ENCODE measurements around the gene CXCL8.

The CXCL8 gene

DNA sequence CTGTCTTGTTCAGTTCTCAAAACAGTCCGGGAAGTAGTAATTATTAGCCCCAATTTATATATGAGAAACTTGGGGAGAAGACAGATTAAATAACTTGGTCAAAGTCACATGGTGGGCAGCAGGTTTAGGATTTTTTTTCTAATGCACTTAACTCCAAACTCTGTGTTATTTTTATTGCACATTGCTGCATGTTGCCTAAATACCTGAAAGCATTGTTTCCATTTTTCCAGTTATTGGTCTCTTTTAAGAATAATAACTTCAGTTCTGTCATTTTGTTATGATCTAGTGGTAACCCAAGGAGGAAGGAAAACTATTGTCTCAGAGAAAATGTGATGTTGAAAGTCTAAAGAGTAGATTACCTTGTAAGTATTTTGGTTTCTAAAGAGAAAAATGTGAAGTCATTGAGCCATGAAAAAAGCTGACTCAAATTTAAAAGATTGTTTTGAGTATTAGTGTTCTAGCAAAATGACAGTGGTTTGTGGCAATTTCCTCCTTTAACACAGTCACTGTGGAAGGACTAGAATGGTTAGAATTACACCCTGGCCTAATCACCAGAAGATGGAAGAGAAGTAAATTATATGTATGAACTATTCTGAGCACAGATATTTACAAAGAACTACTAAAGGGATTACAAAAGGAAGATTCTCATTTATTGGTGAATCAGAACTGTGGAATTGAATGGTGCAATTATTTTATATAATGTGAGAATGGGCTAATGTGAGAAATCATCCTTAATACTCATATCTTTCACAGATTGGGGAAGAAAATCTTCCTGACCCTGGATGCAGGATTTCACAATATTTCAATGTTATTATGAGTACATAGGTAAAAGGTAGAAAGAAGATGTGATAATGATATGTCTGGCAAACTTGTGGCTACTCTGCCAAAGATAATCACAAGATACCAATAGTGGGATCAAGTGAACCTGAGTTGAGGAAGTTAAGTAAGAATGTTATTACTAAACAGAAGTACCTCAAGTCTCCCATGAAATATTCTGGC lies 21.7 kb upstream of the CXCL8 start:
- no peak for DNase-seq (ENCODE audit: low spot score)

DNA sequence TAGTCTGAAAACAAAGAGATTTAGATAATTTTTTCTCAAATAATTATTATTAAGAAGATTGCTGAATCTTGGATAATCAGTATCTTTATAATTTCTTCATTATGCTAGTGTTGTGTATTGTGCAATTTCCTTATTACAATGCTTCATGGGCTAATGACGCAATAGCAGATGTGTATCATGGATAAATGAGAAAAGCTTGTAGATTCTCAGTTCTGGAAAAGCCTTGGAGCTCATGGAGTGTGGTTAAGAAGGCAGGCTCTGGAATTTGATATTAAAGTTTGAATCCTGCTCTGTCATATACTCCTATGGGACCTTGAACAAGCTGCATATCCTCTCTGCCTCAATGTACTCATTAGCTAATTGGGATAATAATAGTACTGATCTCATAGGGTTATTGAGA lies 18.9 kb upstream of the CXCL8 start:
- no peak for DNase-seq (ENCODE audit: low spot score)

DNA sequence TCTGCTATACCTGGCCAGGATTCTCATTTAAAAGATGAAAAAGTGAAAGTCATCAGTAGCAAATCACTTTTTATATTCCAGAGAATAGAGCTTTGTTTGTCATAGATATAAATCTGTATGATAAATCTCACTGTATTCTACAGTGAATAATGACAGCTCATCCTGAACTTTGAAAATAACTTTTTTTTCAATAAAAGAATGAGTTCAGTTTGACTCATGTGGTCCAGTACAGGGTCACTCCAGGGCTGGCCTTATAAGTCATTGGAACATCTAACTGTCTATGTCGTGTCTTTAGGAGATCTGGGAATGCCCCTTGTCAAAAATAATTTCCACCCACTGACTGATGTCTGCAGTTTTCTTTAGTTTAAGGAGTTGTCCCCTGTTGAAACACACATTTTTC lies 18.5 kb upstream of the CXCL8 start:
- no peak for DNase-seq (ENCODE audit: low spot score)

DNA sequence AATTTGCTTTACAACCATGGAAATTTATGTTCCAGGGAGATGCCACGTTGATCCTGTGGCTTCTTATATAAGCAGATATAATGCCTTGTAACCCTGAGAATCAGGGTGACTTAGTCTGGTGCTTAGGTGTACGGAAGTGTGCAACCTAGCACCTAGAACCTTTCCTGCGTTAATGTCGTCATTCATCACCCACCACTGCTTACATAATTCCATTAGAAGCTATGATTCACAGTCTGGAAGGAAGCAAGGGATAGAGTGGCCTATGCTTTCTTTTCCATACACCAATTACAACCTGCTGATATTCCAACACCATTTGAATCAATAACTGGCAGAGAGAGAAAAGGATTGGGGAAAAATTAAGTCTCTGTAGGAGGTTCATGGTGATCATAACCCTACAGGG lies 17.3 kb upstream of the CXCL8 start:
- no peak for DNase-seq (ENCODE audit: low spot score)

DNA sequence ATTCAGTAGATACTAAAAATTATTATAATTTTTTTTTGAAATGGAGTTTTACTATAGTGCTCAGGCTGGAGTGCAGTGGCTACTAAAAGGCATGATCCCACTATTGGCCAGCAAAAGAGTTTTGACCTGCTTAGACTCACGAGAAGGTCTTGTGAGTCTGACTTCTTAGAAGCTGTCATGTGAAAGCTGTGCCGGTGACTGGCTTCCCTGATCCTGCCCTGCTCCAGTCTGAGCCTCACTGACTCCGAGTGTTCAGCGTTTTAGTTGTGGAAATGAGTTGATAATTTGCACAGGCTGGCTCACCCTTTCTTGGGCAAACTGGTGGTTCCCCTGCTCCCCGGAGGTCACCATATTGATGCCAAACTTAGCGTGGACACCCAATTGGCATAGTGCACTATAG lies 16.4 kb upstream of the CXCL8 start:
- DNase-seq (ENCODE audit: low spot score) = no peak

DNA sequence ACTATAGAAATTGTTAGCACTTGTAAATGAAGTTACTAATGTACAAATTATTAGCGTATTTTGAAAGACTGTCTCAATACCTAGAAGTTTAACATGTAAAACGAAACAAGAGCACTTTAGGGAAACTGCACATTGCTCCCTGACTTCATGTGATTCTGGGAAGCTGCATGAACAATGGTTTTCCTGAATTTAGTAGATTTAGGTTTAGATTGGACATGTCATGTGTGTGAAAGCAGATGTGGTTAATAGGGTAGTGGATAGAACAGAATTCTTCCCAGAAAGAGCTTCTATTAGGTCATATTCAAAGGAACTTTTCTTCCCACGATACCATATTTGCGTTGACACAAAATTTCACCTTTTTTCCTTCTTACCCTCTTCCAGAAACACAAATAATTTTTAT lies 14.9 kb upstream of the CXCL8 start:
- no peak for DNase-seq (ENCODE audit: low spot score)

DNA sequence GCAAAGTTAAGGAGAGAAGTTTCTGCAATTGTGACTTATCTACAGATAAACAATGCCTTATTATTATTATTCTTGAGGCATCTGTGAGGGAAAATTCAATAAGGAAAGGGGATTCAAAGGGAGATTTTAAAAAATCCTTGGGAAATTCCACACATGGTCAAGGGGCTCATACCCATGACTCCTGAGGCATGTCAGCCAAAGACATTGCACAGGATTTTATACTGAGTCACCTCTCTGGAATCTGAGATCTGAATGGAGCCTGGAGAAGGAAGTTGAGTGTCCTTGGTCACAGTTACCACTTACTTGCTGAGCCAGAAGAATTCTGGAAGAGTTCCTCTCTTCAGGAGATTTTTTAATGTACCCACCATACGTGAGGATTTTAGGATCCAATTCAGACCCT lies 14.4 kb upstream of the CXCL8 start:
- DNase-seq (ENCODE audit: low spot score) = no peak

DNA sequence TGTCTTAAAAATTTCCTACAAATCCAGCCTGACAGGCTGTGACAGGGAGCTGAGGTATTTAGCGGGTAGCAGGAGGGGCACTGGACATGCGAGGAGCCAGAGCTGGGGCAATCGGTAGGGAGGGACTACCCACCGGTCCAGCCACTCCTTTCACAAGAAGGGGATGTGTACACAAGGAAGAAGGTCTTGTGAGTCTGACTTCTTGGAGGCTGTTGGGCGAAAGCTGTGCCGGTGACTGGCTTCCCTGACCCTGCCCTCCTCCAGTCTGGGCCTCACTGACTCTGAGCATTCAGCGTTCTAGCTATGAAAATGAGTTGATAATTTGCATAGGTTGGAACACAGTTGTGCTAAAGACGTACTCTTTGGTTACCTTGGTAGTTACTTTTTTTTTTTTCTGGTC lies 12.7 kb upstream of the CXCL8 start:
- DNase-seq (ENCODE audit: low spot score) = no peak

DNA sequence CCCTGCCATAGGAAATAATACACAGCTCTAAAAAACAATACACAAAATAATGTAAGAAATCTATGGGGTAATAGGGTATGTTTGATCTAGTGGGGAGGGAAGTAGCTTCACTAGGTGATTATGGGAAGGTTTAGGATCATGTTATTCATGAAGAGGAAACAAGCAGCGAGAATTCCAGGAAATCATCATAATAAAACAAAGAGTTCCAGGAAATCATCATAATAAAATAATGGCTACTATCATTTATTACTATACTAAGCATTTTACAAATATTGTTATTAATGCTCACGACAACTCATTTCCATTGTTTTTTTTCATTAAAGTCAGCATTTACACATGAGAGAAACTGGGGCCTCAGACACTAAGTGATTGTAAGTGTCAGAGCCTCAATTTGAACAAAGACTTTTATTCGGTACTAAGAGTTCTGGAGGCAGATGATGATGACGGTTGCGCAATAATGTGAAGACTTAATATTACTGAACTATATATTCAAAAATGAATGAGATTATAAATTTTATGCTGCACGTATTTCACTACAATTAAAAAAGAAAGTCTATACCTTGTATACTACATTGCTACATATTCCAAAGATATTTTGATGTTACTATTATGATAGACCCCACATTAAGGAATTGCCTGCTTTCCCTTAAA lies 12.2 kb upstream of the CXCL8 start:
- no peak for DNase-seq (ENCODE audit: low spot score)

DNA sequence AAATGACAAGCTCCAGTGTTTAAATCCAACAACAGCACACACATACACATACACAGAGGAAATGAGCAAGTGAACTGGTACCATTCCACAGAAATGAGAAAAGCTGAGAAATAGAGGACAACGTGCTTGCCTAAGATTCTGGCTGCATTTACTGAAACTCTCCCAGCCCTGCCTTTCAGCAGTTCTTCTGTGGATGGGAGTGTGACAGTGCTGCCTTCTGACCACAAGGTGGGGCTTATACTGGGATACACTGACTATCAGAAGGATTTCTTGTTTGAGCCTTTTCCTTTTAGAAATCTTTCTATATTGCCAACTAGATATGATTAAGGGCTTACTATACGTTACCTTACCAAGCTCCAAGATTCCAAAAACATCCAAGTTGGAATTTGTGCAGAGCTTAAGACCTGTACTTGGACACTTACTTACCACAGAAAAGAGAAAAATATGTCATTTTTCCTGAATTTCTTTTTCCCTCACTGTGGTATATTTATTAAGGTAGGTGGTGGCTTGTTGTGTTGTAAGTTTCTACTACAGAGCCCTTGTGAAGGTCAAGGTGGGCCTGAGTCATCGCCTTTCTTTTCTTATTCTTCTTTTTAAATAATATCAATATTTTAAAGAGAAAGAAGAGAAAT lies 10.7 kb upstream of the CXCL8 start:
- peak; percentile 38 for DNase-seq (ENCODE audit: low spot score)

DNA sequence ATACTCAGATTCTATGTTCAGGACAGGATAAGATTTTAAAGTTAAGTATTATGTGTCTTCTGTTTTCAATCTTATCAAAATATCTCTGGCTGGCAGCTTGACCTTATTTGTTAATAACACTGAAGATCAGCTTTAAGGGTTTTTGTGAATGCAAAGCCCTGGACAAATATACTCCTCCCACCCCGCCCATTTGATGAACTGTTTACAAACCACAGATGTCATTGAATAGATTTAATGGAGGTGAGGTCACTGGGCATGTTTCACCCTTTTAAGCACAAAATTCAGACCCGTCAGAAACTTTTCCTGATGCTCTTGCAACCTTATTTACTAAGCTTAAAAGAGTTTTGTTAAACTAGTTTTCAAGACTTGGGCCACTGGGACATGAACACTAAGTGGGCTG lies 10.1 kb upstream of the CXCL8 start:
- no peak for DNase-seq (ENCODE audit: low spot score)

DNA sequence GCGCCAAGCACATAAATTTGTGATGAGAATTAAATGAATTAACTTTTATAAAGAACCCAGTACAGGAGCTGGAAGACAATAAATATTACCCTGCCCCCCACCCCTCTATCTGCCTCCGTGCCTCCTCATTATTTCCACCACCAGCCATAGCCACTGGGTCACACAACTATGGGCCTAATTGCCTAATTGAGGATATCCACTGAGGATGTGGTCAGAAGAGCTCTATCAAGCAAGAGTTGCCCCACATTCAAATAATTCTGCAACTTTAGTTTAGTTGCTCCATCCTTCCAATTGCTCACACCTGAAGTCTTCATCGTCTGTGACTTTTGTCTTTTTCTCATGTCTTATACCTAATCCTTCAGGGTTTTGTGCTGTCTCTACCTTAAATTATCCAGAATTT lies 9.5 kb upstream of the CXCL8 start:
- DNase-seq (ENCODE audit: low spot score) = no peak

DNA sequence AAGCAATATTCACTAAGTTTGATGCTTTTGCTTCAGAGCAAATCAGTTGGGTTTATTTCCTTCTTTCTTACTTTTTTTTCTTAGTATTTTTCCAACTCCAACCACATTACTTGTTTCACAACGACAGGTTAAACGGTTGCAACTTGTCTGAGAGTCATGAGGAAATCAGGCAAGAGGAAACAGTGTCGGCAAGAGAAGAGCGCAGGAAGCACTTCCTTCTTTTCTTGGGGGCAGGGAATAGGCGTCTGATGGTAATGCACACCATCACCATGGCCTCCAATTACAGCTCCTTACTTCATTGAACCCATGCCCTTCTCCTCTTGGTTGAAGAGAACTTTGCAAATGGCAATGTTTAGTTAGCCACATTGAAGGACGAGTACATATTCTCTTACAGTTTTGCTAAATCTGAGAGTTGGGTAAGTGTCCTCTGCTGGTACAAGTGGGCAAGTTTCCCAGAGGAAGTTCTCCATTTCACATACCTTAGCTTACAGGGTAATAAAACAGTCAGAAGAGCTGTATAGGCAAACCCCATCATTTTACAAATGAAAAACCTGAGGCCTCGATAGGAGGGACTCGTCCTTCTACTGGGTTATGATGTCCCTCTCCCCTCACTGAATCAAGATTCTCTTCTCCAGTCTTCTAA lies 8.3 kb upstream of the CXCL8 start:
- no peak for DNase-seq (ENCODE audit: low spot score)

DNA sequence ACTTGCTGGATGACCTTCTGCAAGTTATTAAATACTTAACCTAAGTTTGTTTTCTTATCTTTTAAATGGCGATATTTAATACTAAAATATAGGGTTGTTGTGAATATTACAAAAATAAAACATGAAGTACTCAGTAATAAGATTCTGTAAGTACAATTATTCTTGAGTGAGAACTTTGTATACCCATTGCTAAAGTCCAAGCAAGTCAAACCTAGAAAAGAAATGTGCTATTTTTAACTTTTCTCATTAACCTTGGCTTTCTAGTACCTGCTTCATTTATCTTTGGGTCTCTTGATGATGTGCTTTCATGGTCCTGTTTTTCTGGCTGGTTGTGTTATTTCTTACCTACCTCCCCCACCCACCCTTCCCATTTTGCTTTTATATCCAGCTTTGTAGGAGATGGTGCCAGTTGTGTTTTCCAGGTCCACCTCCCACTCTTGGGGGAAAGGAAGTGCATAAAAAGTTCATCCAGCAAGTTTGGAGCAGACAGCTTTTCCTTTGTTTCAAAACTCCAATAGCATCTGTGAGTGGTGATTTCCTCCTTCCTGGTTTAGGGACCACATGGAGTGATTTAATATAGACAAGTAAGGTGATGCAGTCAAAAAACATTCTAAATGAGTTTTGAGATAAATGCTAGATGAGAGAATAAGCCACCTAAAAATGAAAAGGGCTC lies 7.5 kb upstream of the CXCL8 start:
- no peak for DNase-seq (ENCODE audit: low spot score)

DNA sequence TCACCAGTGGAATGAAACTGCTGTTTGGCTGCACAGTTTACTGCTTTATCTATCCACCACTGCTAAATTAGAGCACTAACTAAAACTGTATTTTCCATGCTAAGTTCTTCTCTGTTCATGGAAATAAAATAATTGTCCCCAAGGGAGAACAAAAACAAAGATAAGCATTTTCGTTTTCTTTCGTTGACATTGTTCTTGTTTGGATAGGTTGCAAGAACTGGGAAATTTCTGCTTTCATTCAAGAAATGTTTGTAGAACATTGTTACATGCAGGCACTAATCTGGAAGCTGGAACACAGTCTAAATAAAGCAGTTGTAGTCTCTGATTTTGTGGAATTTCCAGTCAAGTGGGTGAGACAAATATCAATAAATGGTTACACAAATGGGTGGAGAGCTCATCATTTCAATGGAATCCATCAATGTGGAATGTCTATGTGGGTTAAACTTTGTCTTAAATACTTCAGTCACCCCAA lies 5.8 kb upstream of the CXCL8 start:
- no peak for DNase-seq (ENCODE audit: low spot score)

DNA sequence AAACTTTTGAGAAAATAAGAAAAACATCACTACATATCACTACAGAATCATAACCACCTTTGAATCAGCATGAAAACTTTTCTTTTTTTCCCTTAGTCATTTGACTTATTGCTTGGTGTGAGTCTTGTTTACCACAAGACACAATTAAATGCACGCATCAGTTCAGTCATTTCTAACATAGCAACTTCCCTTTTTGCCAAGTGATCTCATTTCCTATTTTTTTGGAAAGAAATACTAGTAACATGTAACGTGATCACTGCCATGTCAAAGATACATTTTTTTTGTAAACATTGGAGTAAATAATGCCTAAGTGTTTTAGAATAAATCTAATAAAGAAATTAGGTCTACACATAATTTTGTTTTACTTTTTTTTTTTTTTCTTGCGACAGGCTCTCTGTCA lies 5.1 kb upstream of the CXCL8 start:
- DNase-seq (ENCODE audit: low spot score) = no peak

DNA sequence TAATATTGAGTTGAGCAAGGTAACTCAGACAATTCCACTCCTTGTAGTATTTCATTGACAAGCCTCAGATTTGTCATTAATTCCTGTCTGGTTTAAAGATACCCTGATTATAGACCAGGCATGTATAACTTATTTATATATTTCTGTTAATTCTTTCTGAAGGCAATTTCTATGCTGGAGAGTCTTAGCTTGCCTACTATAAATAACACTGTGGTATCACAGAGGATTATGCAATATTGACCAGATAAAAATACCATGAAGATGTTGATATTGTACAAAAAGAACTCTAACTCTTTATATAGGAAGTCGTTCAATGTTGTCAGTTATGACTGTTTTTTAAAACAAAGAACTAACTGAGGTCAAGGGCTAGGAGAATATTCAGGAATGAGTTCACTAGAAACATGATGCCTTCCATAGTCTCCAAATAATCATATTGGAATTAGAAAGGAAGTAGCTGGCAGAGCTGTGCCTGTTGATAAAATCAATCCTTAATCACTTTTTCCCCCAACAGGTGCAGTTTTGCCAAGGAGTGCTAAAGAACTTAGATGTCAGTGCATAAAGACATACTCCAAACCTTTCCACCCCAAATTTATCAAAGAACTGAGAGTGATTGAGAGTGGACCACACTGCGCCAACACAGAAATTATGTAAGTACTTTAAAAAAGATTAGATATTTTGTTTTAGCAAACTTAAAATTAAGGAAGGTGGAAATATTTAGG lies 821 bp downstream of the CXCL8 start:
- no peak for DNase-seq (ENCODE audit: low spot score)

DNA sequence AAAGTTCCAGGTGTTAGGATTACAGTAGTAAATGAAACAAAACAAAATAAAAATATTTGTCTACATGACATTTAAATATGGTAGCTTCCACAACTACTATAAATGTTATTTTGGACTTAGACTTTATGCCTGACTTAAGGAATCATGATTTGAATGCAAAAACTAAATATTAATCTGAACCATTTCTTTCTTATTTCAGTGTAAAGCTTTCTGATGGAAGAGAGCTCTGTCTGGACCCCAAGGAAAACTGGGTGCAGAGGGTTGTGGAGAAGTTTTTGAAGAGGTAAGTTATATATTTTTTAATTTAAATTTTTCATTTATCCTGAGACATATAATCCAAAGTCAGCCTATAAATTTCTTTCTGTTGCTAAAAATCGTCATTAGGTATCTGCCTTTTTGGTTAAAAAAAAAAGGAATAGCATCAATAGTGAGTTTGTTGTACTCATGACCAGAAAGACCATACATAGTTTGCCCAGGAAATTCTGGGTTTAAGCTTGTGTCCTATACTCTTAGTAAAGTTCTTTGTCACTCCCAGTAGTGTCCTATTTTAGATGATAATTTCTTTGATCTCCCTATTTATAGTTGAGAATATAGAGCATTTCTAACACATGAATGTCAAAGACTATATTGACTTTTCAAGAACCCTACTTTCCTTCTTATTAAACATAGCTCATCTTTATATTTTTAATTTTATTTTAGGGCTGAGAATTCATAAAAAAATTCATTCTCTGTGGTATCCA lies 1.6 kb downstream of the CXCL8 start:
- DNase-seq (ENCODE audit: low spot score) = no peak

DNA sequence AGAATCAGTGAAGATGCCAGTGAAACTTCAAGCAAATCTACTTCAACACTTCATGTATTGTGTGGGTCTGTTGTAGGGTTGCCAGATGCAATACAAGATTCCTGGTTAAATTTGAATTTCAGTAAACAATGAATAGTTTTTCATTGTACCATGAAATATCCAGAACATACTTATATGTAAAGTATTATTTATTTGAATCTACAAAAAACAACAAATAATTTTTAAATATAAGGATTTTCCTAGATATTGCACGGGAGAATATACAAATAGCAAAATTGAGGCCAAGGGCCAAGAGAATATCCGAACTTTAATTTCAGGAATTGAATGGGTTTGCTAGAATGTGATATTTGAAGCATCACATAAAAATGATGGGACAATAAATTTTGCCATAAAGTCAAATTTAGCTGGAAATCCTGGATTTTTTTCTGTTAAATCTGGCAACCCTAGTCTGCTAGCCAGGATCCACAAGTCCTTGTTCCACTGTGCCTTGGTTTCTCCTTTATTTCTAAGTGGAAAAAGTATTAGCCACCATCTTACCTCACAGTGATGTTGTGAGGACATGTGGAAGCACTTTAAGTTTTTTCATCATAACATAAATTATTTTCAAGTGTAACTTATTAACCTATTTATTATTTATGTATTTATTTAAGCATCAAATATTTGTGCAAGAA lies 2.3 kb downstream of the CXCL8 start:
- no peak for DNase-seq (ENCODE audit: low spot score)

DNA sequence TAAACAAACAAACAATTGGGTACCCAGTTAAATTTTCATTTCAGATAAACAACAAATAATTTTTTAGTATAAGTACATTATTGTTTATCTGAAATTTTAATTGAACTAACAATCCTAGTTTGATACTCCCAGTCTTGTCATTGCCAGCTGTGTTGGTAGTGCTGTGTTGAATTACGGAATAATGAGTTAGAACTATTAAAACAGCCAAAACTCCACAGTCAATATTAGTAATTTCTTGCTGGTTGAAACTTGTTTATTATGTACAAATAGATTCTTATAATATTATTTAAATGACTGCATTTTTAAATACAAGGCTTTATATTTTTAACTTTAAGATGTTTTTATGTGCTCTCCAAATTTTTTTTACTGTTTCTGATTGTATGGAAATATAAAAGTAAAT lies 2.9 kb downstream of the CXCL8 start:
- no peak for DNase-seq (ENCODE audit: low spot score)

Data from cerebellar cortex (tissue), 1 donor.